CD4-positive, CD25-positive, alpha-beta regulatory T cell (primary cell): ENCODE results near the gene HSD17B4. TPM values are rescaled to one million over a fixed set of nuclear protein-coding genes. Genes with fewer than 3 reads are reported as not detected.

Experiments used
- ATAC-seq, 2 donors: fragments of 150-1000 bp; cut with Tn5 transposase; one replicate each; pipeline ENCODE4 v1.10.0; 2021; ENCODE audit warnings: low read depth in 2 of 2, moderate number of reproducible peaks in 2 of 2, moderate library complexity in 1 of 2
- DNase-seq, 3 donors: peaks; one replicate each; pipeline versions ENCODE4 v3.0.0 to v3.0.0-alpha.2; 2012 to 2022; ENCODE audit warnings: mixed read lengths in 1 of 3
- H3K27ac ChIP-seq: one replicate; pipeline ENCODE4 v1.7.0; 2013; ENCODE audit warnings: mild to moderate bottlenecking, low read length; ENCODE audit not compliant: insufficient read depth, poor library complexity, severe bottlenecking
- H3K27me3 ChIP-seq: one replicate; pipeline ENCODE4 v1.7.0; 2013; ENCODE audit warnings: low read length; ENCODE audit not compliant: control insufficient read depth, insufficient read depth
- H3K36me3 ChIP-seq: one replicate; pipeline ENCODE4 v1.7.0; 2013; ENCODE audit warnings: mild to moderate bottlenecking, low read length, moderate library complexity; ENCODE audit not compliant: control insufficient read depth, insufficient read depth
- H3K4me1 ChIP-seq: 2 replicates; pipeline ENCODE4 v1.7.0; 2013; ENCODE audit warnings: mild to moderate bottlenecking, low read length; ENCODE audit not compliant: insufficient read depth, control insufficient read depth, poor library complexity, severe bottlenecking
- H3K4me3 ChIP-seq: one replicate; pipeline ENCODE4 v1.7.0; 2013; ENCODE audit warnings: low read depth, mild to moderate bottlenecking, low read length, moderate library complexity
- H3K9me3 ChIP-seq, 2 experiments: 1 replicate in 1 of 2; 2 replicates in 1 of 2; pipeline ENCODE4 v1.7.0; 2013; ENCODE audit warnings: low read length in 2 of 2, mild to moderate bottlenecking in 1 of 2, moderate library complexity in 1 of 2; ENCODE audit not compliant: control insufficient read depth in 2 of 2
- H3K27ac Mint-ChIP-seq, 3 donors: one replicate each; pipeline ENCODE4 v1.8.0; 2020 to 2022; ENCODE audit warnings: mild to moderate bottlenecking in 3 of 3, mixed read lengths in 3 of 3, moderate library complexity in 2 of 3
- H3K27me3 Mint-ChIP-seq: one replicate; pipeline ENCODE4 v1.8.0; 2022; ENCODE audit warnings: mild to moderate bottlenecking, mixed read lengths
- H3K36me3 Mint-ChIP-seq: one replicate; pipeline ENCODE4 v1.8.0; 2020; ENCODE audit warnings: mixed read lengths
- H3K4me1 Mint-ChIP-seq, 4 donors: one replicate each; pipeline ENCODE4 v1.8.0; 2020 to 2022; ENCODE audit warnings: mixed read lengths in 4 of 4, mild to moderate bottlenecking in 1 of 4
- H3K4me3 Mint-ChIP-seq, 4 donors: one replicate each; pipeline ENCODE4 v1.8.0; 2020 to 2022; ENCODE audit warnings: mild to moderate bottlenecking in 4 of 4, mixed read lengths in 4 of 4, moderate library complexity in 3 of 4
- H3K9me3 Mint-ChIP-seq, 7 donors: one replicate each; pipeline ENCODE4 v1.8.0; 2020 to 2022; ENCODE audit warnings: mixed read lengths in 7 of 7, mild to moderate bottlenecking in 3 of 7, moderate library complexity in 2 of 7
- polyA plus RNA-seq, 4 donors: library from polyadenylated mRNA; unstranded; fragments of 300-500 nt; fragmentation: Illumina TruSeq; gene quantifications; one replicate each; pipeline ENCODE4 v1.2.3, GENCODE V29; 2021
- total RNA-seq: library from RNA; stranded (reverse); gene quantifications from one replicate; pipeline ENCODE4 v1.2.3, GENCODE V29; 2022

HSD17B4 gene
- total RNA-seq: 31.5 TPM
- polyA plus RNA-seq: 10 to 100 TPM; 31.3 to 73.3 (median 41.0) TPM

- ATAC-seq (peak; percentile 92 to 94), DNase-seq (peak; percentile 68 to 92 (median 85))
- Mint-ChIP-seq H3K4me3 (peak within 1 kb of the TSS; percentile 92 to 99 (median 94)), H3K27ac (peak within 1 kb of the TSS; percentile 87 to 93 (median 92)), H3K27me3 (peaks cover 42% of the 10 kb centered on the region), H3K4me1 (peaks cover 5 to 28% (median 16%) of the 10 kb centered on the region in 4 donors), H3K36me3 (peaks cover 7% of the 10 kb centered on the region), H3K9me3 (peaks cover 0 to 1% (median 0%) of the 10 kb centered on the region in 7 donors)
- Histone ChIP-seq H3K27me3 (no peaks in the 10 kb centered on the region), H3K36me3 (no peaks in the 10 kb centered on the region), H3K4me1 (peaks cover 19% of the 10 kb centered on the region), H3K9me3 (no peaks in the 10 kb centered on the region), H3K27ac (peak within 1 kb of the TSS; percentile 66), H3K4me3 (peak within 1 kb of the TSS; percentile 84)
These were observed at the start of gene HSD17B4 for GRCh38 chr5:119452373-119453039. HSD17B4 (plus strand) TSS chr5:119452497; CDS start chr5:119452576, 79 bp downstream.

GRCh38 chr5:119402555-119402954, 49.7 kb upstream of the HSD17B4 start:
- no peak overlapping the region for H3K27ac Mint-ChIP-seq
- Histone ChIP-seq H3K27ac (no peak overlapping the region), H3K4me1 (peaks cover 5% of the 10 kb centered on the region), H3K36me3 (no peaks in the 10 kb centered on the region), H3K27me3 (no peaks in the 10 kb centered on the region), H3K4me3 (no peak overlapping the region), H3K9me3 (no peaks in the 10 kb centered on the region)
- DNase-seq (no peak), ATAC-seq (no peak)
- no peaks in the 10 kb centered on the region for H3K9me3 Mint-ChIP-seq
- peaks cover 15 to 27% (median 19%) of the 10 kb centered on the region in 4 donors for H3K4me1 Mint-ChIP-seq
- H3K36me3 Mint-ChIP-seq: no peaks in the 10 kb centered on the region
- H3K4me3 Mint-ChIP-seq: no peak overlapping the region
- H3K27me3 Mint-ChIP-seq: no peaks in the 10 kb centered on the region

GRCh38 chr5:119404033-119404432, 48.3 kb upstream of the HSD17B4 start:
- no peak overlapping the region for H3K27ac ChIP-seq

GRCh38 chr5:119405419-119405818, 46.9 kb upstream of the HSD17B4 start:
- Histone ChIP-seq H3K36me3 (no peaks in the 10 kb centered on the region), H3K27ac (no peak overlapping the region), H3K4me1 (no peaks in the 10 kb centered on the region), H3K4me3 (no peak overlapping the region), H3K27me3 (no peaks in the 10 kb centered on the region), H3K9me3 (no peaks in the 10 kb centered on the region)
- no peak for DNase-seq
- peaks cover 4 to 17% (median 13%) of the 10 kb centered on the region in 4 donors for H3K4me1 Mint-ChIP-seq
- H3K36me3 Mint-ChIP-seq: no peaks in the 10 kb centered on the region
- no peak overlapping the region for H3K4me3 Mint-ChIP-seq
- peak overlapping the region in 1 of 3 donors; percentile 34 for H3K27ac Mint-ChIP-seq
- ATAC-seq: no peak
- no peaks in the 10 kb centered on the region for H3K27me3 Mint-ChIP-seq
- H3K9me3 Mint-ChIP-seq: no peaks in the 10 kb centered on the region

More at GRCh38 chr5:119404033-119404432, 48.3 kb upstream of the HSD17B4 start:
- Histone ChIP-seq H3K4me1 (no peaks in the 10 kb centered on the region), H3K36me3 (no peaks in the 10 kb centered on the region), H3K4me3 (no peak overlapping the region), H3K27me3 (no peaks in the 10 kb centered on the region), H3K9me3 (no peaks in the 10 kb centered on the region)
- Mint-ChIP-seq H3K36me3 (no peaks in the 10 kb centered on the region), H3K4me3 (no peak overlapping the region), H3K27ac (peak overlapping the region in 1 of 3 donors; percentile 44), H3K9me3 (no peaks in the 10 kb centered on the region), H3K27me3 (no peaks in the 10 kb centered on the region), H3K4me1 (peaks cover 5 to 15% (median 13%) of the 10 kb centered on the region in 4 donors)
- DNase-seq (no peak), ATAC-seq (no peak)

- no peak overlapping the region for H3K27ac Mint-ChIP-seq
- H3K4me3 ChIP-seq: no peak overlapping the region
- no peak overlapping the region for H3K27ac ChIP-seq
- H3K4me1 Mint-ChIP-seq: peaks cover 11 to 13% (median 12%) of the 10 kb centered on the region in 4 donors
- peaks cover 2% of the 10 kb centered on the region for H3K4me1 ChIP-seq
- no peaks in the 10 kb centered on the region for H3K9me3 Mint-ChIP-seq
- no peaks in the 10 kb centered on the region for H3K36me3 Mint-ChIP-seq
- no peak overlapping the region for H3K4me3 Mint-ChIP-seq
- no peak for ATAC-seq
- H3K27me3 Mint-ChIP-seq: no peaks in the 10 kb centered on the region
- H3K36me3 ChIP-seq: no peaks in the 10 kb centered on the region
- no peak for DNase-seq
- H3K9me3 ChIP-seq: no peaks in the 10 kb centered on the region
- H3K27me3 ChIP-seq: no peaks in the 10 kb centered on the region
These were observed 45.7 kb upstream of the HSD17B4 start for GRCh38 chr5:119406551-119407110.

GRCh38 chr5:119409235-119409815, 43.0 kb upstream of the HSD17B4 start:
- Histone ChIP-seq H3K36me3 (no peaks in the 10 kb centered on the region), H3K4me1 (peaks cover 5% of the 10 kb centered on the region), H3K9me3 (no peaks in the 10 kb centered on the region), H3K4me3 (no peak overlapping the region), H3K27me3 (no peaks in the 10 kb centered on the region), H3K27ac (no peak overlapping the region)
- Mint-ChIP-seq H3K27me3 (no peaks in the 10 kb centered on the region), H3K27ac (peak overlapping the region in 1 of 3 donors; percentile 60), H3K4me1 (peaks cover 1 to 18% (median 13%) of the 10 kb centered on the region in 4 donors), H3K36me3 (no peaks in the 10 kb centered on the region), H3K9me3 (no peaks in the 10 kb centered on the region), H3K4me3 (no peak overlapping the region)
- ATAC-seq: no peak
- peak in 1 of 3 donors; percentile 63 for DNase-seq

- H3K4me3 Mint-ChIP-seq: no peak overlapping the region
- H3K36me3 ChIP-seq: no peaks in the 10 kb centered on the region
- H3K9me3 ChIP-seq: no peaks in the 10 kb centered on the region
- no peaks in the 10 kb centered on the region for H3K27me3 ChIP-seq
- no peaks in the 10 kb centered on the region for H3K36me3 Mint-ChIP-seq
- no peak overlapping the region for H3K27ac ChIP-seq
- no peaks in the 10 kb centered on the region for H3K9me3 Mint-ChIP-seq
- no peak overlapping the region for H3K4me3 ChIP-seq
- H3K27me3 Mint-ChIP-seq: no peaks in the 10 kb centered on the region
- no peak for DNase-seq
- no peak for ATAC-seq
- H3K27ac Mint-ChIP-seq: no peak overlapping the region
- H3K4me1 ChIP-seq: peaks cover 5% of the 10 kb centered on the region
- peaks cover 0 to 18% (median 13%) of the 10 kb centered on the region in 4 donors for H3K4me1 Mint-ChIP-seq
These were observed 41.7 kb upstream of the HSD17B4 start for GRCh38 chr5:119410448-119411159.
